ENCODE measurements around the gene GSG1.

GSG1 gene

GRCh38 chr12:13103391-13104033, at the start of gene GSG1:
TSS of gene GSG1 (minus strand) at chr12:13103667. CDS start at chr12:13103512, 155 bp downstream.
- DNase-seq = no peak

GRCh38 chr12:13153180-13153579, 49.7 kb upstream of the GSG1 start:
- DNase-seq = no peak

GRCh38 chr12:13152756-13153155, 49.3 kb upstream of the GSG1 start:
- DNase-seq = no peak

- no peak for DNase-seq
These were observed 48.8 kb upstream of the GSG1 start for GRCh38 chr12:13152281-13152680.

- DNase-seq = no peak
These were observed 45.9 kb upstream of the GSG1 start for GRCh38 chr12:13149411-13149810.

- no peak for DNase-seq
These were observed 45.0 kb upstream of the GSG1 start for GRCh38 chr12:13148485-13148847.

- DNase-seq = no peak
These were observed 44.4 kb upstream of the GSG1 start for GRCh38 chr12:13147688-13148484.

- DNase-seq = no peak
These were observed 43.0 kb upstream of the GSG1 start for GRCh38 chr12:13146336-13146938.

GRCh38 chr12:13144266-13144828, 40.9 kb upstream of the GSG1 start:
- peak in 1 of 2 donors; percentile 43 for DNase-seq

- DNase-seq = no peak
These were observed 39.3 kb upstream of the GSG1 start for GRCh38 chr12:13142747-13143146.

- no peak for DNase-seq
These were observed 38.2 kb upstream of the GSG1 start for GRCh38 chr12:13141686-13142085.

GRCh38 chr12:13135371-13136178, 32.1 kb upstream of the GSG1 start:
- no peak for DNase-seq

- no peak for DNase-seq
These were observed 30.4 kb upstream of the GSG1 start for GRCh38 chr12:13133886-13134285.

- DNase-seq = no peak
These were observed 27.5 kb upstream of the GSG1 start for GRCh38 chr12:13130981-13131380.

GRCh38 chr12:13128291-13128965, 25.0 kb upstream of the GSG1 start:
- DNase-seq = no peak

- DNase-seq = no peak
These were observed 24.0 kb upstream of the GSG1 start for GRCh38 chr12:13127444-13127843.

- DNase-seq = no peak
These were observed 23.0 kb upstream of the GSG1 start for GRCh38 chr12:13126494-13126893.

GRCh38 chr12:13125996-13126395, 22.5 kb upstream of the GSG1 start:
- no peak for DNase-seq

GRCh38 chr12:13124656-13125505, 21.4 kb upstream of the GSG1 start:
- DNase-seq = no peak

GRCh38 chr12:13121568-13121967, 18.1 kb upstream of the GSG1 start:
- DNase-seq = no peak

GRCh38 chr12:13120413-13120812, 16.9 kb upstream of the GSG1 start:
- no peak for DNase-seq

Measured in bone marrow (tissue), 2 donors.